Stimulated activated CD8-positive, alpha-beta memory T cell treated with anti-CD3 and anti-CD28 coated beads, Interleukin-4, amount 100 ng/mL, for 24 hours (primary cell): ENCODE measurements around the gene CALR.

ENCODE experiments used
- DNase-seq: peaks from one replicate; pipeline ENCODE4 v3.0.0-alpha.2; 2020; ENCODE audit warnings: low read depth

CALR gene

DNA sequence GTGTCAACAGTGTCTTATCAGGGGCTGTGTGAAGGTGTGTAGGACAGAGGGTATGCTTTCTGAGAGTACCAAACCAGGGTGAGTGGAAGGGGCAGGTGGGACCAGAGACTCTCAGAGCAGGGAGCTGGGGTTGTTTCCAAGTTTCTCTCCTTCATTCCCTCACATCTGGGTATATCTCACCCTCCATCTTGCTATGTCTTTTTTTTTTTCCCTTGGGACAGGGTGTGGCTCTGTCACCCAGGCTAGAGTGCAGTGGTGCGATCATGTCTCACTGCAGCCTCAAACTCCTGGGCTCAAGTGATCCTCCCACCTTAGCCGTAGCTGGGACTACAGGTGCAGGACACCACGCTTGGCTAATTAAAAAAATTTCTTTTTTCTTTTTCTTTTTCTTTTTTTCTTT is 41.6 kb downstream of the CALR start:
- no peak for DNase-seq

DNA sequence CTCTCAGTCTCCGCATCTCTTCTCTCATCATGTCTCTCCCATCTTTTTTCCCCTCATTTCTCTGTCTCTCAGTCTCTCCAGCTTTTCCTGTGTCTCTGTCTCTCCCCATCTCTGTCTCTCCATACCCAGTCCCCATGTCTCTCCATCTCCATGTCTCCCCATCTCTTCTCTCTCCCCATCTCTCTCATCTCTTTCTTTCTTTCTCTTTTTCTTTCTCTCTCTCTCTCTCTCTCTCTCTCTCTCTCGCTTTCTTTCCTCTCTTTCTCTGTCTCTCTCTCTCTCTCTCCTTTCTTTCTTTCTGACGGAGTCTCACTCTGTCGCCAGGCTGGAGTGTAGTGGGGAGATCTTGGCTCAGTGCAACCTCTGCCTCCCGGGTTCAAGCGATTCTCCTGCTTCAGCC is 44.2 kb downstream of the CALR start:
- no peak for DNase-seq

- DNase-seq = no peak
Measured at GRCh38 chr19:12983091-12983490, 44.7 kb downstream of the CALR start.

DNA sequence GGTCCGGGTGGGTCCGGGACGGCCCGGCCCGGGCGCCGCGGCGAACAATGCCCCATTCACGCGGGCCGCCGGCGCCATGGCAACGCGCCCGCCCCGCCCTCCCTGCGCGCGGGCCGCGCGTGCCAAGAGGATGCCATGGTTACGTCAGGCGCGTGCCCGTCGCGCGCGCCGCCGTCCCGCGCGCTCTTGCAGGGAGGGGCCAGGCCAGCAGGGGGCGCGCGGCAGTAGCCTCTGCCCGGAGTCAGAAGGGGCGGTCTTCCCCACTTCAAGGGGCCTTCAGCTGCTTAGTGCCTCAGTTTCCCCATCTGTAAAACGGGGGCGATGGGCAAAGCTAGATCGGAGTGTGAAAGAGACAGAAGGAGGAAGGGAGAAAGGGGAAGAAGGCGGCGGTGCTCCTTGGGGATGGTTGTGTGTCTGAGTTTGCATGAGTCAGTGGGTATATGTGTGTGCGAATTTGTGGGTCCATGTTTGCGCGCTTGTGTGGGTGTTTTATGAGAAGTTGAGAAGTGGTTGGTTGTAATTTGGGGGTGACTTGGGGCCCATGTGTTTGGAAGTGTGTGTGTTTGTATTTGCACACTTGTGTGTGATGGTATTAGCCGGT is 45.2 kb downstream of the CALR start:
- peak; percentile 70 for DNase-seq

DNA sequence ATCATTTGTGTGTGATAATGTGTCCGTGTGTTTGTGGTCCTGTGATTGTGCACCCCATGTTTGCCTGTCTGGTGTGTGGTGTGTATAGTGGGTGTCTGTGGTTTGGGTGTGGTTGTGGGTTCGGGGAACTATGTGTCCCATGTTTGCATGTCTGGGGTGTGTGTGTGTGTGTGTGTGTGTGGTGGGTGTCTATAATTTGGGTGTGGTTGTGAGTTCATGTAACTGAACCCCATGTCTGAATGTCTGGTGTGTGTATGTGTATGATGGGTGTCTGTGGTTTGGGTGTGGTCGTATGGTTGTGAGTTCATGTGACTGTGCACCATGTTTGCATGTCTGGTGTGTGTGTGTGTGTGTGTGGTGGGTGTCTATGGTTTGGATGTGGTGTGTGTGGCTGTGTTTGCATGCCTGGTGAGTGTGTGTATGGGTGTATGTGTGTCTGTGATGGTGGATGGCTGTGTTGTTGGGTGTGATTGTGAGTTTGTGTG is 45.8 kb downstream of the CALR start:
- no peak for DNase-seq

- DNase-seq = no peak
Measured at GRCh38 chr19:12984683-12985048, 46.3 kb downstream of the CALR start.

GRCh38 chr19:12985049-12985776 is 46.8 kb downstream of the CALR start:
- DNase-seq = peak; percentile 12

DNA sequence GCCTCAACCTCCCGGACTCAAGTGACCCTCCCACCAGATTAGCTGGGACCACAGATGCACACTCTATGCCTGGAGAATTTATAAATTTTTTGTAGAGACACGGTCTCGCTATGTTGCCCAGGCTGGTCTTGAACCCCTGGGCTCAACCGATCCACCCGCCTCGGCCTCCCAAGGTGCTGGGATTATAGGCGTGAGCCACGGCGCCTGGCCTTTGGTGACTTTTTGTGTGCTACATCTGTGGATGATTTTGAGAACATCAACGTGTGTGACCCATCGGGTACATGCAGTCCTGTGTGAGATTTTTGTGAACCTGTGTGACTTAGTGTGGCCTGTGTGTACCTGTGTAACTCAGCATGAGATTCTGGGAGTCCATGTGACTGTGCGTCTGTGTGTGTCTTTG is 48.3 kb downstream of the CALR start:
- DNase-seq = no peak

GRCh38 chr19:12987190-12987589 is 48.8 kb downstream of the CALR start:
- DNase-seq = no peak

- no peak for DNase-seq
Measured at GRCh38 chr19:12987781-12988180, 49.4 kb downstream of the CALR start.

DNA sequence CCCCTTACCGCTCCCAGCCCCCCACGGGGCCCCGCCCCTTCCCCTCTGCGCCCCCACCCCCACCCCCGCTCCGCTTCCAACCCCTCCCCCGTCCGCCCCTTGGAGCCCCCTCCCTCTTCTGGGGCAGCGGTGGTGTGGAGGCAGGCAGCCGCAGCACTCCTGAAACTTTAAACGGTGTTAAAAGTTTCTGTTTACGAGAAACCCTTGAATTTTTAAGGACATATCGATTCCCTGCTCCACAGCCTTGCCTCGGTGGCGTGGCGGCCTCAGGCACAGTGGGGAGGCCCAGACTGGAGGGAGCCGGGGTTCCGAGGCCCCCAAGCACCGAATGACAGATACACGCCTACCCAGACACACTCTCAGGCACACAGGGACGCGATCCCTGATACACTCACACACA is 52.0 kb downstream of the CALR start:
- no peak for DNase-seq

- no peak for DNase-seq
Measured at GRCh38 chr19:12990853-12991252, 52.4 kb downstream of the CALR start.

DNA sequence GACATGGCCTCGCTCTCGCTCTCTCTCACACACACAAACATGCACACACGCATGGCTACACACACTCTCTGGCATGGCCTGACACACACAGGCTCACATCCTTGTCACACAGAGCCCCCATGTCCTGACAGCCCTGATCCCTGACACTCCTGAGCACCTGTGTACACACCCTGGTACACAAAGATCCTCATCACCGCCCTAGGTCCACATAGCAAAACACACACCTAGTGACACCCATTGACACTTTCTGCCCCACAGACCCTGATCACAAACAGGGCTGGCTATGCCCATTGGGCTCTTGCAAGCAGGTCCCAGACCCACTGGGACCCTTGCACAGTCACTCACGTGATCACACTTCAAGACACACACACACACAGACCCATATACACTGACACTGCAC is 52.9 kb downstream of the CALR start:
- no peak for DNase-seq

- no peak for DNase-seq
Measured at GRCh38 chr19:12992729-12993128, 54.3 kb downstream of the CALR start.

DNA sequence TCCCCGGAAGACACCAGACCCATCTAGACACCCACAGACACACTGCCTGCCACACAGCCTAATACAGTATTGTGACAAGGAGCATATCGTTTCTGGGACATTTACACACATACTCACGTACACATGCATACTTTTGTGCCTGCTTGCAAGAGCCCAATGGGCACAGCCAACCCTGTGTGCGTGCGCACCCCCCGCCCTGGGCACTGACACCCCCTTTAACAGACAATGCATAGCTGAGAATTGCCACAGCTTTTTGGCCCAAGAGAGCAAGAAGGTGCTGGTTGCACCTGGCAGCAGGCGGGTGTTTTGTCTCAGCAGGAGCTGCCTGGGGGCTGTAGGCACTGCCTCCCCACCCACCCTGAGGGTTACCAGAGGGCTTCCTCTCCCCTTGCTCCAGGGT is 55.2 kb downstream of the CALR start:
- no peak for DNase-seq
